CD14-positive monocyte (primary cell): ENCODE measurements around the gene IMMP2L. TPM values are rescaled to one million over a fixed set of nuclear protein-coding genes. Genes with fewer than 3 reads are reported as not detected.

Experiments used
- DNase-seq, 3 donors: peaks; one replicate each; pipeline ENCODE4 v3.0.0-alpha.2; 2011 to 2022
- H2AFZ ChIP-seq: 2 replicates; pipeline ENCODE4 v1.6.0; 2012; ENCODE audit warnings: mild to moderate bottlenecking, low read depth, low read length, inconsistent platforms; ENCODE audit not compliant: insufficient read depth, poor library complexity, severe bottlenecking
- H3K27ac ChIP-seq, 2 donors: 1 replicate in 1 of 2; 2 replicates in 1 of 2; pipeline ENCODE4 v1.5.1; 2012 to 2013; ENCODE audit warnings: low read length in 2 of 2, control low read depth in 1 of 2, inconsistent platforms in 1 of 2, low read depth in 1 of 2, mild to moderate bottlenecking in 1 of 2
- H3K27me3 ChIP-seq, 2 donors: one replicate each; pipeline versions ENCODE4 v1.6.0 to v1.6.1; 2011 to 2013; ENCODE audit warnings: low read length in 2 of 2; ENCODE audit not compliant: control insufficient read depth in 2 of 2, insufficient read depth in 2 of 2
- H3K36me3 ChIP-seq, 2 donors: replicated peaks in 1 of 2; 1 replicate in 1 of 2; 2 replicates in 1 of 2; pipeline versions ENCODE4 v1.5.1 to v1.6.1; 2012 to 2013; ENCODE audit warnings: low read length in 2 of 2, control low read depth in 1 of 2, inconsistent platforms in 1 of 2, mild to moderate bottlenecking in 1 of 2; ENCODE audit not compliant: insufficient read depth in 2 of 2, control insufficient read depth in 1 of 2
- H3K4me1 ChIP-seq, 2 donors: 1 replicate in 1 of 2; 2 replicates in 1 of 2; pipeline versions ENCODE4 v1.5.1 to v1.6.1; 2012 to 2013; ENCODE audit warnings: low read length in 2 of 2, control low read depth in 1 of 2, inconsistent platforms in 1 of 2, mild to moderate bottlenecking in 1 of 2, moderate library complexity in 1 of 2; ENCODE audit not compliant: insufficient read depth in 2 of 2, control insufficient read depth in 1 of 2
- H3K4me2 ChIP-seq: replicated peaks from 2 replicates; pipeline ENCODE3; 2012; ENCODE audit warnings: low read length, moderate library complexity, mild to moderate bottlenecking; ENCODE audit not compliant: poor library complexity, severe bottlenecking; ENCODE audit errors: extremely low read depth
- H3K4me3 ChIP-seq, 3 experiments: fragments of 200-600 bp in 1 of 3; sonication (generic) in 1 of 3; replicated peaks in 1 of 3; 1 replicate in 2 of 3; 2 replicates in 1 of 3; pipeline ENCODE4 v1.5.1; 2011 to 2013; ENCODE audit warnings: low read length in 3 of 3, mild to moderate bottlenecking in 3 of 3, control low read depth in 2 of 3, low read depth in 2 of 3, inconsistent platforms in 1 of 3, moderate library complexity in 1 of 3
- H3K79me2 ChIP-seq: 2 replicates; pipeline ENCODE4 v1.6.0; 2012; ENCODE audit warnings: mild to moderate bottlenecking, control low read depth, inconsistent platforms, low read length, moderate library complexity; ENCODE audit not compliant: insufficient read depth
- H3K9ac ChIP-seq: 2 replicates; pipeline ENCODE4 v1.6.0; 2017; ENCODE audit warnings: low read length, mild to moderate bottlenecking; ENCODE audit not compliant: insufficient read depth, poor library complexity, severe bottlenecking
- H3K9me3 ChIP-seq, 2 donors: replicated peaks in 1 of 2; 1 replicate in 1 of 2; 2 replicates in 1 of 2; pipeline versions ENCODE4 v1.5.1 to v1.6.1; 2012 to 2013; ENCODE audit warnings: low read length in 2 of 2, control low read depth in 1 of 2; ENCODE audit not compliant: control insufficient read depth in 1 of 2, insufficient read depth in 1 of 2
- H4K20me1 ChIP-seq: 2 replicates; pipeline ENCODE4 v1.6.0; 2012; ENCODE audit warnings: mild to moderate bottlenecking, low read length, control low read depth, moderate library complexity; ENCODE audit not compliant: insufficient read depth
- H3K27ac Mint-ChIP-seq, 7 donors: one replicate each; pipeline ENCODE4 v1.8.0; 2020; ENCODE audit warnings: mild to moderate bottlenecking in 7 of 7, mixed read lengths in 7 of 7, moderate library complexity in 6 of 7, inconsistent platforms in 2 of 7
- H3K27me3 Mint-ChIP-seq, 3 donors: one replicate each; pipeline ENCODE4 v1.8.0; 2021 to 2022; ENCODE audit warnings: low read depth in 3 of 3, mild to moderate bottlenecking in 3 of 3, mixed read lengths in 3 of 3, moderate library complexity in 3 of 3, inconsistent platforms in 1 of 3
- H3K36me3 Mint-ChIP-seq, 2 donors: one replicate each; pipeline ENCODE4 v1.8.0; 2020; ENCODE audit warnings: mixed read lengths in 2 of 2, inconsistent platforms in 1 of 2, mild to moderate bottlenecking in 1 of 2
- H3K4me1 Mint-ChIP-seq: one replicate; pipeline ENCODE4 v1.8.0; 2020; ENCODE audit warnings: mild to moderate bottlenecking, mixed read lengths
- H3K4me3 Mint-ChIP-seq, 2 donors: one replicate each; pipeline ENCODE4 v1.8.0; 2020; ENCODE audit warnings: mild to moderate bottlenecking in 2 of 2, mixed read lengths in 2 of 2, moderate library complexity in 1 of 2
- H3K9me3 Mint-ChIP-seq, 7 donors: one replicate each; pipeline ENCODE4 v1.8.0; 2020 to 2022; ENCODE audit warnings: mixed read lengths in 7 of 7, mild to moderate bottlenecking in 6 of 7, moderate library complexity in 6 of 7, inconsistent platforms in 2 of 7
- CTCF ChIP-seq: fragments of 200-600 bp; IDR thresholded peaks from one replicate; pipeline ENCODE4 v1.8.0; 2022; ENCODE audit warnings: antibody characterized with exemption, mild to moderate bottlenecking
- WGBS: methylation state at CpG from one replicate; pipeline ENCODE4 v1.1.5; 2013; ENCODE audit warnings: missing lambda C conversion rate; ENCODE audit not compliant: insufficient coverage; 5-methylcytosine and 5-hydroxymethylcytosine counted together
- intact Hi-C, 2 donors: fragments of 100-400 bp; cut with micrococcal nuclease; formaldehyde crosslinking; loops; one replicate each; pipeline versions ENCODE4 v1.15.0 to v1.15.1; 2023
- polyA plus RNA-seq, 3 donors: library from polyadenylated mRNA; depleted of rRNA in 1 of 3; unstranded in 2 of 3; stranded (reverse) in 1 of 3; fragments of 300-500 nt in 2 of 3; fragments of >200 nt in 1 of 3; fragmentation: Illumina TruSeq in 2 of 3; gene quantifications; 1 replicate in 2 of 3; 2 replicates in 1 of 3; pipeline ENCODE4 v1.2.3, GENCODE V29; 2012 to 2021

IMMP2L gene
- polyA plus RNA-seq, 3 donors = 1.9 to 6.4 (median 6.2) TPM

GRCh38 chr7:111198255-111198654, 364.0 kb downstream of the IMMP2L start:
- Mint-ChIP-seq H3K9me3 (peaks cover 2 to 5% (median 3%) of the 10 kb centered on the region in 7 donors), H3K27ac (no peak overlapping the region), H3K4me3 (no peak overlapping the region), H3K27me3 (peaks cover 0 to 1% (median 0%) of the 10 kb centered on the region in 3 donors), H3K36me3 (no peaks in the 10 kb centered on the region), H3K4me1 (no peaks in the 10 kb centered on the region)
- no peak for TF ChIP-seq CTCF
- H3K9ac ChIP-seq = no peak overlapping the region
- intact Hi-C loops = no loop called here
- no peak for DNase-seq
- no peak overlapping the region for H3K27ac ChIP-seq
- H3K36me3 ChIP-seq = no peaks in the 10 kb centered on the region
- no peaks in the 10 kb centered on the region for H4K20me1 ChIP-seq
- no peak overlapping the region for H3K4me2 ChIP-seq
- H3K27me3 ChIP-seq = no peaks in the 10 kb centered on the region
- no peak overlapping the region for H3K4me3 ChIP-seq
- no peaks in the 10 kb centered on the region for H3K4me1 ChIP-seq
- no peaks in the 10 kb centered on the region for H3K79me2 ChIP-seq
- H3K9me3 ChIP-seq = peaks cover 0 to 4% of the 10 kb centered on the region in 2 donors
- H2AFZ ChIP-seq = no peak overlapping the region
- 92% methylated on average over 4 of the region's 4 CpGs for WGBS

GRCh38 chr7:111196655-111197054, 365.6 kb downstream of the IMMP2L start:
- Histone ChIP-seq H3K9ac (no peak overlapping the region), H3K4me3 (no peak overlapping the region), H3K4me1 (no peaks in the 10 kb centered on the region), H3K4me2 (no peak overlapping the region), H3K79me2 (no peaks in the 10 kb centered on the region), H4K20me1 (no peaks in the 10 kb centered on the region), H3K9me3 (peaks cover 0 to 4% of the 10 kb centered on the region in 2 donors), H3K27ac (no peak overlapping the region), H2AFZ (no peak overlapping the region), H3K36me3 (no peaks in the 10 kb centered on the region), H3K27me3 (no peaks in the 10 kb centered on the region)
- H3K36me3 Mint-ChIP-seq = no peaks in the 10 kb centered on the region
- no peak overlapping the region for H3K27ac Mint-ChIP-seq
- peaks cover 0 to 1% (median 0%) of the 10 kb centered on the region in 3 donors for H3K27me3 Mint-ChIP-seq
- no peak overlapping the region for H3K4me3 Mint-ChIP-seq
- no peak for TF ChIP-seq CTCF
- no peak for DNase-seq
- WGBS = 100% methylated on average over 3 of the region's 8 CpGs
- H3K4me1 Mint-ChIP-seq = no peaks in the 10 kb centered on the region
- intact Hi-C loops = no loop called here
- H3K9me3 Mint-ChIP-seq = peaks cover 2 to 4% (median 3%) of the 10 kb centered on the region in 7 donors
